GM15510 (cell line): ENCODE measurements around the gene ACSL3.

Experiments
- POLR2A ChIP-seq: IDR thresholded peaks from 3 replicates; pipeline ENCODE4 v1.6.1; 2011; ENCODE audit warnings: borderline replicate concordance; ENCODE audit not compliant: insufficient read length; ENCODE audit errors: extremely low read depth

ACSL3 gene

GRCh38 chr2:222842491-222843174, 18.2 kb upstream of the ACSL3 start:
- no peak for TF ChIP-seq POLR2A

- no peak for TF ChIP-seq POLR2A
Measured at GRCh38 chr2:222844323-222844722, 16.5 kb upstream of the ACSL3 start.

- no peak for TF ChIP-seq POLR2A
Measured at GRCh38 chr2:222846003-222846402, 14.8 kb upstream of the ACSL3 start.

GRCh38 chr2:222848862-222849261, 12.0 kb upstream of the ACSL3 start:
- no peak for TF ChIP-seq POLR2A

GRCh38 chr2:222851956-222852617, 8.7 kb upstream of the ACSL3 start:
- TF ChIP-seq POLR2A: no peak

GRCh38 chr2:222854773-222855700, 5.8 kb upstream of the ACSL3 start:
- TF ChIP-seq POLR2A: no peak

GRCh38 chr2:222859786-222860612, 837 bp upstream of the ACSL3 start:
- no peak for TF ChIP-seq POLR2A

- no peak for TF ChIP-seq POLR2A
Measured at GRCh38 chr2:222861411-222862105, 722 bp downstream of the ACSL3 start.

GRCh38 chr2:222862106-222862908, 1.5 kb downstream of the ACSL3 start:
- no peak for TF ChIP-seq POLR2A

GRCh38 chr2:222862909-222863544, 2.2 kb downstream of the ACSL3 start:
- no peak for TF ChIP-seq POLR2A

- TF ChIP-seq POLR2A: no peak
Measured at GRCh38 chr2:222864296-222864695, 3.5 kb downstream of the ACSL3 start.

- TF ChIP-seq POLR2A: no peak
Measured at GRCh38 chr2:222865301-222865700, 4.5 kb downstream of the ACSL3 start.

- TF ChIP-seq POLR2A: no peak
Measured at GRCh38 chr2:222866358-222866960, 5.6 kb downstream of the ACSL3 start.

- no peak for TF ChIP-seq POLR2A
Measured at GRCh38 chr2:222869252-222869560, 8.4 kb downstream of the ACSL3 start.
